PC-3 (cell line): Measurements from ENCODE around the gene ATP1A2.

Source experiments
- CTCF ChIP-seq: fragments of 300-600 bp; sonication (generic); conservative IDR thresholded peaks from 2 replicates; pipeline ENCODE4 v1.5.1; 2017; ENCODE audit warnings: antibody characterized with exemption, low read depth, mild to moderate bottlenecking, low read length
- EZH2 ChIP-seq: fragments of 300-600 bp; sonication (generic); IDR thresholded peaks from one replicate; pipeline ENCODE4 v1.6.1; 2017; ENCODE audit warnings: antibody characterized with exemption, mild to moderate bottlenecking, low read length; ENCODE audit not compliant: unreplicated experiment
- EZH2phosphoT487 ChIP-seq: fragments of 300-600 bp; sonication (generic); IDR thresholded peaks from 2 replicates; pipeline ENCODE4 v1.6.1; 2018; ENCODE audit warnings: mild to moderate bottlenecking, antibody characterized with exemption, low read length, borderline replicate concordance

- TF ChIP-seq CTCF (no peak), EZH2 (no peak), EZH2phosphoT487 (no peak)
Observed at GRCh38 chr1:160146107-160146506, 30.5 kb downstream of the ATP1A2 start.
